IMR-90 (cell line): Measurements from ENCODE around the gene EML4. TPM values are rescaled to one million over a fixed set of nuclear protein-coding genes. Genes with fewer than 3 reads are reported as not detected.
"Not testable (repeated sequence)": the region's sequence is repeated elsewhere in the genome, so short reads cannot be mapped to it uniquely, and the experiment has no call there.

Experiments used
- ATAC-seq: fragments of 200-7000 bp; cut with Tn5 transposase; 2 replicates; pipeline ENCODE4 v1.9.1; 2020; ENCODE audit warnings: low read depth, mild to moderate bottlenecking, moderate library complexity
- BruUV-seq: library from RNA; stranded (reverse); fragments of 400-500 nt; replicated peaks from 2 replicates; lab custom pipeline; 2021; lab: Mats Ljungman, UMichigan
- CTCF ChIA-PET: fragments of 300-600 bp; formaldehyde crosslinking; extraction: SDS; loops from one replicate; lab custom pipeline; 2021; ENCODE audit warnings: antibody characterized with exemption; lab: Yijun Ruan, JAX
- POLR2A ChIA-PET: fragments of 300-600 bp; sonication (Branson Sonifier 250); formaldehyde crosslinking; loops from one replicate; lab custom pipeline; 2022; ENCODE audit warnings: antibody characterized with exemption; ENCODE audit not compliant: unreplicated experiment; lab: Charles Lee
- DNase-seq: peaks from one replicate; pipeline ENCODE4 v3.0.0; 2013
- H2AFZ ChIP-seq: replicated peaks from 2 replicates; pipeline ENCODE3; 2013; ENCODE audit warnings: low read length, mild to moderate bottlenecking; ENCODE audit not compliant: poor library complexity
- H2AK5ac ChIP-seq: 2 replicates; pipeline ENCODE4 v1.6.1; 2013; ENCODE audit warnings: low read depth, low read length, inconsistent platforms
- H2AK9ac ChIP-seq: replicated peaks from 2 replicates; pipeline ENCODE3; 2013; ENCODE audit warnings: mild to moderate bottlenecking, low read depth, low read length, moderate library complexity; ENCODE audit not compliant: poor library complexity
- H2BK120ac ChIP-seq: 2 replicates; pipeline ENCODE4 v1.6.1; 2013; ENCODE audit warnings: low read depth, low read length, inconsistent platforms
- H2BK15ac ChIP-seq: 3 replicates; pipeline ENCODE4 v1.6.1; 2013; ENCODE audit warnings: low read depth, low read length, inconsistent platforms
- H2BK20ac ChIP-seq: 2 replicates; pipeline ENCODE4 v1.6.1; 2013; ENCODE audit warnings: low read depth, mild to moderate bottlenecking, inconsistent platforms, low read length, moderate library complexity
- H2BK5ac ChIP-seq: 2 replicates; pipeline ENCODE4 v1.6.1; 2013; ENCODE audit warnings: mild to moderate bottlenecking, low read depth, low read length, inconsistent platforms; ENCODE audit not compliant: poor library complexity, severe bottlenecking
- H3K14ac ChIP-seq: replicated peaks from 2 replicates; pipeline ENCODE4 v1.6.1; 2013; ENCODE audit warnings: low read depth, low read length, inconsistent platforms
- H3K18ac ChIP-seq: 2 replicates; pipeline ENCODE4 v1.6.1; 2013; ENCODE audit warnings: low read depth, low read length, control low read depth
- H3K23ac ChIP-seq: 2 replicates; pipeline ENCODE4 v1.6.1; 2013; ENCODE audit warnings: low read depth, low read length, inconsistent platforms
- H3K27ac ChIP-seq: 2 replicates; pipeline ENCODE4 v1.5.1; 2013; ENCODE audit warnings: mild to moderate bottlenecking, control low read depth, low read length; ENCODE audit not compliant: insufficient read depth
- H3K27me3 ChIP-seq: 2 replicates; pipeline ENCODE4 v1.6.1; 2013; ENCODE audit warnings: low read length; ENCODE audit not compliant: control insufficient read depth, insufficient read depth
- H3K36me3 ChIP-seq: 2 replicates; pipeline ENCODE4 v1.6.1; 2013; ENCODE audit warnings: low read length, mixed read lengths; ENCODE audit not compliant: control insufficient read depth, insufficient read depth
- H3K4ac ChIP-seq: 2 replicates; pipeline ENCODE4 v1.6.1; 2013; ENCODE audit warnings: low read depth, low read length, inconsistent platforms
- H3K4me1 ChIP-seq: 2 replicates; pipeline ENCODE4 v1.6.1; 2013; ENCODE audit warnings: low read length, mixed read lengths; ENCODE audit not compliant: control insufficient read depth, insufficient read depth
- H3K4me2 ChIP-seq: 2 replicates; pipeline ENCODE4 v1.6.1; 2013; ENCODE audit warnings: low read depth, mild to moderate bottlenecking, control low read depth, low read length, moderate library complexity
- H3K4me3 ChIP-seq: 2 replicates; pipeline ENCODE4 v1.5.1; 2013; ENCODE audit warnings: low read depth, mild to moderate bottlenecking, control low read depth, low read length, moderate library complexity; ENCODE audit not compliant: insufficient read depth
- H3K56ac ChIP-seq: 2 replicates; pipeline ENCODE4 v1.6.1; 2013; ENCODE audit warnings: low read length, inconsistent platforms; ENCODE audit not compliant: insufficient read depth; ENCODE audit errors: extremely low read depth
- H3K79me1 ChIP-seq, 2 experiments: 2 replicates each; pipeline ENCODE4 v1.6.1; 2013; ENCODE audit warnings: low read length in 2 of 2, inconsistent platforms in 1 of 2, low read depth in 1 of 2
- H3K9ac ChIP-seq: 2 replicates; pipeline ENCODE4 v1.6.1; 2013; ENCODE audit warnings: low read depth, low read length, control low read depth
- H3K9me1 ChIP-seq: 2 replicates; pipeline ENCODE4 v1.6.1; 2013; ENCODE audit warnings: low read length, inconsistent platforms; ENCODE audit not compliant: insufficient read depth
- H3K9me3 ChIP-seq: 2 replicates; pipeline ENCODE4 v1.6.1; 2013; ENCODE audit warnings: low read length; ENCODE audit not compliant: control insufficient read depth, insufficient read depth
- H4K20me1 ChIP-seq: 2 replicates; pipeline ENCODE4 v1.6.1; 2013; ENCODE audit warnings: low read length, inconsistent platforms; ENCODE audit not compliant: insufficient read depth
- H4K5ac ChIP-seq: 2 replicates; pipeline ENCODE4 v1.6.1; 2013; ENCODE audit warnings: mild to moderate bottlenecking, low read depth, low read length, control low read depth
- H4K8ac ChIP-seq, 2 experiments: 2 replicates each; pipeline ENCODE4 v1.6.1; 2013; ENCODE audit warnings: low read depth in 2 of 2, low read length in 2 of 2, control low read depth in 1 of 2, inconsistent platforms in 1 of 2
- H4K91ac ChIP-seq: 2 replicates; pipeline ENCODE4 v1.6.1; 2013; ENCODE audit warnings: low read depth, low read length, inconsistent platforms; ENCODE audit not compliant: insufficient read depth
- WGBS, 2 experiments: methylation state at CpG; one replicate each; pipeline versions ENCODE4 v1.1.5 to v1.1.7; 2013; ENCODE audit warnings: missing lambda C conversion rate in 2 of 2; ENCODE audit not compliant: insufficient read length in 1 of 2; ENCODE audit errors: extremely low coverage in 2 of 2; 5-methylcytosine and 5-hydroxymethylcytosine counted together
- dilution Hi-C: fragments of 300-500 bp; cut with HindIII; formaldehyde crosslinking; loops from one replicate; pipeline ENCODE4 v1.14.3; 2018; ENCODE audit warnings: low sequenced_read_pairs; ENCODE audit not compliant: unreplicated experiment
- in situ Hi-C: fragments of 300-500 bp; cut with MboI; formaldehyde crosslinking; loops from 3 replicates; pipeline ENCODE4 v1.14.3; 2019; ENCODE audit warnings: low sequenced_read_pairs, inconsistent platforms, mixed read lengths
- intact Hi-C: fragments of 100-400 bp; cut with micrococcal nuclease; formaldehyde crosslinking; loops from 2 replicates; pipeline ENCODE4 v1.10.0; 2022
- polyA plus RNA-seq, 3 experiments: library from polyadenylated mRNA; depleted of rRNA; stranded (reverse); fragments of >200 nt; gene quantifications; 2 replicates each; pipeline ENCODE4 v1.2.3, GENCODE V29; 2012; ENCODE audit warnings: low replicate concordance in 1 of 3
- total RNA-seq: library from RNA; depleted of rRNA; stranded (reverse); fragments of >200 nt; gene quantifications from 2 replicates; pipeline ENCODE4 v1.2.3, GENCODE V29; 2012

EML4 gene
- total and polyA plus RNA-seq, 2 of the 4 experiments (the other 2 are of a cell fraction) = 29.7 to 73.7 TPM

DNA sequence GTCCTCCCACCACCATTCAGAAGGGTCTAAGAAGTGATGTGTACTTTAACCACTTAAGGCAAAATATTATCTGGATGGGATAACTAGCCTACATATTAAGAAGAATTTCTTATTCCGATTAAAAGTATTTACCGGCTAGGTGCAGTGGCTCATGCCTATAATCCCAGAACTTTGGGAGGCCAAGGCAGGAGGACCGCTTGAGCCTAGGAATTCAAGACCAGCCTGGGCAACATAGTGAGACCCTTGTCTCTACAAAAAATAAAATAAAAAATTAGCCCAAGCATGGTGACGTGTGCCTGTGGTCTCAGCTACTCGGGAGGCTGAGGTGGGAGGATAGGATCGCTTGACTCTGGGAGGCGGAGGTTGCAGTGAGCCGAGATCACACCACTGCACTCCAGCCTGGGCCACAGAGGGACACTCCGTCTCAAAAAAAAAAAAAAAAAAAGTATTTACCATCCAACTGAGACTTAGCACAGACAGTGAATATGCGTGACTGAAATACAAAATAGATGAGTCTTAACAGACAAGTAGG is 34.7 kb upstream of the EML4 start:
- H2BK120ac ChIP-seq, dilution Hi-C loops, ATAC-seq, BruUV-seq, H3K9ac ChIP-seq, H4K5ac ChIP-seq, H4K91ac ChIP-seq, H3K36me3 ChIP-seq, H3K23ac ChIP-seq, H2AK5ac ChIP-seq, H2BK15ac ChIP-seq, H3K27ac ChIP-seq, H3K18ac ChIP-seq, intact Hi-C loops, in situ Hi-C loops, DNase-seq, H2AK9ac ChIP-seq, H3K9me3 ChIP-seq, H3K4me3 ChIP-seq, H3K27me3 ChIP-seq, H3K79me1 ChIP-seq, H4K20me1 ChIP-seq, H2BK20ac ChIP-seq, H3K56ac ChIP-seq, H2BK5ac ChIP-seq, H4K8ac ChIP-seq, H2AFZ ChIP-seq, H3K14ac ChIP-seq, H3K4ac ChIP-seq, H3K4me2 ChIP-seq, CTCF ChIA-PET: not testable (repeated sequence)
- WGBS, 2 experiments = 100% methylated on average over 1 of the region's 10 CpGs; no CpG with 5 or more reads in 1 of the 2 experiments
- Histone ChIP-seq H3K9me1 (peaks cover 12% of the 10 kb centered on the region), H3K4me1 (peaks cover 31% of the 10 kb centered on the region)
- POLR2A ChIA-PET = interaction anchor here (0.7 kb wide), 1 partner anchor 39 kb away, joined by 4 read pairs; no protein-coding TSS in a partner anchor
